Sigmoid colon (tissue), 7 donors: ENCODE results near the gene MLH3. TPM values are rescaled to one million over a fixed set of nuclear protein-coding genes. Genes with fewer than 3 reads are reported as not detected.

Source experiments
- DNase-seq: peaks from one replicate; pipeline ENCODE4 v3.0.0-alpha.2; 2019
- H3K27ac ChIP-seq, 4 donors: fragments of 200-600 bp; sonication (generic); one replicate each; pipeline ENCODE4 v1.5.1; 2016 to 2019; ENCODE audit warnings: mild to moderate bottlenecking in 1 of 4
- H3K27me3 ChIP-seq, 3 donors: fragments of 200-600 bp; sonication (generic); one replicate each; pipeline ENCODE4 v1.5.1; 2019; ENCODE audit warnings: mild to moderate bottlenecking in 1 of 3
- H3K36me3 ChIP-seq, 4 donors: fragments of 200-600 bp; sonication (generic); one replicate each; pipeline ENCODE4 v1.5.1; 2016 to 2019
- H3K4me1 ChIP-seq, 4 donors: fragments of 200-600 bp; sonication (generic); one replicate each; pipeline ENCODE4 v1.5.1; 2017 to 2019
- H3K4me3 ChIP-seq, 4 donors: fragments of 200-600 bp; sonication (generic); one replicate each; pipeline ENCODE4 v1.5.1; 2017 to 2019; ENCODE audit warnings: mild to moderate bottlenecking in 2 of 4, moderate library complexity in 1 of 4
- H3K9me3 ChIP-seq, 4 donors: fragments of 200-600 bp in 3 of 4; sonication (generic) in 3 of 4; one replicate each; pipeline versions ENCODE4 v1.5.1 to v1.6.1; 2013 to 2019
- CTCF ChIP-seq, 4 experiments: fragments of 450-650 bp in 3 of 4; fragments of 200-600 bp in 1 of 4; IDR thresholded peaks; one replicate each; pipeline ENCODE4 v1.5.1; 2016 to 2019; ENCODE audit warnings: antibody characterized with exemption in 4 of 4, mild to moderate bottlenecking in 3 of 4, moderate library complexity in 2 of 4
- EP300 ChIP-seq, 4 donors: sonication (generic); formaldehyde crosslinking; IDR thresholded peaks; one replicate each; pipeline ENCODE4 v1.6.1; 2017; ENCODE audit warnings: antibody characterized with exemption in 4 of 4
- POLR2A ChIP-seq, 2 donors: fragments of 450-650 bp; IDR thresholded peaks; one replicate each; pipeline ENCODE4 v1.6.1; 2016; ENCODE audit warnings: antibody characterized with exemption in 2 of 2, mild to moderate bottlenecking in 2 of 2, moderate library complexity in 2 of 2
- POLR2AphosphoS5 ChIP-seq, 4 donors: sonication (generic); formaldehyde crosslinking; IDR thresholded peaks; one replicate each; pipeline ENCODE4 v1.6.1; 2017; ENCODE audit warnings: antibody characterized with exemption in 4 of 4
- WGBS, 2 donors: extraction: QIAGEN DNeasy Blood & Tissue Kit; methylation state at CpG; one replicate each; pipeline ENCODE4 v1.1.7; 2013; 5-methylcytosine and 5-hydroxymethylcytosine counted together
- intact Hi-C: fragments of 100-400 bp; cut with DNase I; formaldehyde crosslinking; loops from one replicate; pipeline ENCODE4 v1.15.1; 2023
- polyA plus RNA-seq, 3 donors: library from polyadenylated mRNA; stranded (reverse); fragments of 200-250 nt; gene quantifications; one replicate each; pipeline ENCODE4 v1.2.3, GENCODE V29; 2013
- total RNA-seq, 4 donors: library from RNA; depleted of rRNA; stranded (reverse); fragments of >200 nt; gene quantifications; one replicate each; pipeline ENCODE4 v1.1.0, GENCODE V29; 2016
- donor health status: healthy with polysubstance abuse.
- donor health status: Bipolar disorder and iron deficiency.
- donor health status: healthy.

The MLH3 gene
- total and polyA plus RNA-seq, 7 donors = 3.6 to 42.9 (median 30.0) TPM

GRCh38 chr14:75095690-75096089, 44.4 kb upstream of the MLH3 start:
- no peak for DNase-seq
- TF ChIP-seq CTCF (IDR thresholded peaks at IDR 0.05) (no peak), POLR2A (IDR thresholded peaks at IDR 0.05) (no peak), POLR2AphosphoS5 (IDR thresholded peaks at IDR 0.05) (no peak), EP300 (IDR thresholded peaks at IDR 0.05) (no peak)
- WGBS, 2 donors = 88 to 93% methylated on average over 4 of the region's 4 CpGs
- Histone ChIP-seq H3K9me3 (no peaks in the 10 kb centered on the region), H3K36me3 (peaks cover 34 to 99% (median 59%) of the 10 kb centered on the region in 4 donors), H3K4me3 (no peak overlapping the region), H3K27ac (no peak overlapping the region), H3K4me1 (no peaks in the 10 kb centered on the region), H3K27me3 (no peaks in the 10 kb centered on the region)
- intact Hi-C loops = no loop called here

- Histone ChIP-seq H3K4me1 (no peaks in the 10 kb centered on the region), H3K27ac (no peak overlapping the region), H3K9me3 (no peaks in the 10 kb centered on the region), H3K27me3 (no peaks in the 10 kb centered on the region), H3K4me3 (no peak overlapping the region), H3K36me3 (peaks cover 29 to 100% (median 56%) of the 10 kb centered on the region in 4 donors)
- TF ChIP-seq EP300 (IDR thresholded peaks at IDR 0.05) (no peak), CTCF (IDR thresholded peaks at IDR 0.05) (no peak)
- WGBS, 2 donors = 94 to 95% methylated on average over 3 of the region's 3 CpGs
- no peak for DNase-seq
- intact Hi-C loops = no loop called here
Measured at GRCh38 chr14:75094896-75095295, 43.6 kb upstream of the MLH3 start.

- no peaks in the 10 kb centered on the region for H3K4me1 ChIP-seq
- no peak for DNase-seq
- intact Hi-C loops = no loop called here
- H3K4me3 ChIP-seq = no peak overlapping the region
- H3K27me3 ChIP-seq = no peaks in the 10 kb centered on the region
- no peak overlapping the region for H3K27ac ChIP-seq
- peaks cover 32 to 98% (median 47%) of the 10 kb centered on the region in 4 donors for H3K36me3 ChIP-seq
- no peaks in the 10 kb centered on the region for H3K9me3 ChIP-seq
- 90 to 95% methylated on average over 2 of the region's 2 CpGs for WGBS, 2 donors
- TF ChIP-seq EP300 (IDR thresholded peaks at IDR 0.05) = no peak
- TF ChIP-seq POLR2A (IDR thresholded peaks at IDR 0.05) = no peak
- no peak for TF ChIP-seq CTCF (IDR thresholded peaks at IDR 0.05)
- no peak for TF ChIP-seq POLR2AphosphoS5 (IDR thresholded peaks at IDR 0.05)
Measured at GRCh38 chr14:75092698-75093097, 41.4 kb upstream of the MLH3 start.

- Histone ChIP-seq H3K27ac (no peak overlapping the region), H3K9me3 (no peaks in the 10 kb centered on the region), H3K27me3 (no peaks in the 10 kb centered on the region), H3K4me3 (no peak overlapping the region), H3K4me1 (no peaks in the 10 kb centered on the region), H3K36me3 (peaks cover 32 to 98% (median 51%) of the 10 kb centered on the region in 4 donors)
- intact Hi-C loops = no loop called here
- no peak for TF ChIP-seq POLR2AphosphoS5 (IDR thresholded peaks at IDR 0.05)
- TF ChIP-seq EP300 (IDR thresholded peaks at IDR 0.05) = no peak
- TF ChIP-seq POLR2A (IDR thresholded peaks at IDR 0.05) = no peak
- TF ChIP-seq CTCF (IDR thresholded peaks at IDR 0.05) = no peak
- no peak for DNase-seq
- 95 to 96% methylated on average over 8 of the region's 8 CpGs for WGBS, 2 donors
Measured at GRCh38 chr14:75091251-75091650, 40.0 kb upstream of the MLH3 start.

GRCh38 chr14:75090353-75090752, 39.1 kb upstream of the MLH3 start:
- no peak overlapping the region for H3K27ac ChIP-seq
- 90% methylated on average over 3 of the region's 3 CpGs for WGBS, 2 donors
- TF ChIP-seq EP300 (IDR thresholded peaks at IDR 0.05) = no peak
- TF ChIP-seq CTCF (IDR thresholded peaks at IDR 0.05) = no peak
- TF ChIP-seq POLR2AphosphoS5 (IDR thresholded peaks at IDR 0.05) = no peak
- TF ChIP-seq POLR2A (IDR thresholded peaks at IDR 0.05) = no peak
- H3K36me3 ChIP-seq = peaks cover 33 to 98% (median 52%) of the 10 kb centered on the region in 4 donors
- H3K27me3 ChIP-seq = no peaks in the 10 kb centered on the region
- no peak overlapping the region for H3K4me3 ChIP-seq
- no peaks in the 10 kb centered on the region for H3K4me1 ChIP-seq
- no peak for DNase-seq
- intact Hi-C loops = no loop called here
- no peaks in the 10 kb centered on the region for H3K9me3 ChIP-seq
